HPDE6-E6E7 (cell line): ENCODE results near the gene GABRB3.

Source experiments
- DNase-seq: peaks from one replicate; pipeline ENCODE4 v3.0.0; 2011; ENCODE audit warnings: missing footprints; ENCODE audit errors: extremely low spot score

The GABRB3 gene

DNA sequence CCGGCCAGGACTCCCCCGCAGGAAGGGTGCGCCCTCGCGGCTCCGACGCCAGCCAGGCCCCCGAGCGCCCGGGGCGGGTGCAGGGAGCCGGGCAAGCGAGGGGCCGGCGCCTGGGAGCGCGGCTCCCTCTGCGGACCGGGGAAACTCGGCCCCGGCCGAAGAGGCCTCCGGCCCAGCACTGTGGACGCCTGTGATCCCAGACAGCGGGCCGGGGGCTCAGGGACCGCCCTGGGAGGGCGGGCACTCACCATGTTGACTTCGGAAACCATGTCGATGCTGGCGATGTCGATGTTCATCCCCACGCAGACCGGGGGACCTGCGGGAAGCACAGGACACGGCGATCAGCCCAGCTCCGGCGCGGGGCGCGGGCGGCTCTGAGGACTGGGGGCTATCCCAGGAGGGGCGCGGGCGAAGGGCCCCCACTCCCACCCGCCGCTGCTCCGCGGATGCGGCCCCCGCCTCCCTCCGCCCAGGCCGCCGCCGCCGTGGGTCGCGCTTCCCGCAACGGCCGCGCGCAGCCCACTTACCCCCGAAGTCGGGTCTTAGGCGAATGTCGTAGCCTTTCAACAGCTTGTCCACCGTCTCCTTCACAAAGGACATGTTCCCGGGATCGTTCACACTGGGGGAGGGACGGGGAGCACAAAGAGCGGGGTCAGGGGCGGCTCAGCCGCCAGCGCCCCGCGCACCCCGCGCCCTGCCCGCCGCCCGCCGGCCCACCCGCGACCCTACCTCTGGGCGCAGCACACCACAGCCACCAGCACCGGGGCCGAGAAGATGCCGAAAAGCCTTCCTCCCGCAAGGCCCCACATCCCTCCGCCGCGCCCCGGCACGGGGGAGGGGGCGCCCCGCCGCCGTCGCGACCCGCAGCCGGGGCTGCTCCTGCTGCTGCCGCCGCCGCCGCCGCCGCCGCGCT, at the start of gene GABRB3:
TSS of gene GABRB3 (minus strand) at position 913 of the 913 bp plus-strand sequence.
- DNase-seq = no peak

GRCh38 chr15:26807517-26808427, 34.9 kb upstream of the GABRB3 start:
- no peak for DNase-seq

DNA sequence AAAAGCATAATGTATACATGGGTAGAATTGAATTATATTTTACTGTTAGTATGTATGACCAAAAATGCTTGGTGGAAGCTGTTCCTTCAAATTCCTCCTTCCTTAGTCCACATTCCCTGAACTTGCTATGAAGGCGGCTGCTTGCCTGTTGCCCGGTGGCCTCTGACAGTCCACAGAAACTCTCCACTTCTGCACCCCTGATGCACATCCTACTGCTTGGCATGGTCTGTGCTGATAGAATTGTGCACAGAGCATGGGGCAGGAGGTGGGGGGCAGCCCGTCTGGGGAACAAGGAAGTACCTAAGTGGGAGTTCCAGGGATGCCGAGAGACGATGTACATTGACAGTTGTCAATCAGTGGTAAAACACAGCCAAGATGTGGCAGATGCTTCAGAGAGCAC, 33.7 kb upstream of the GABRB3 start:
- DNase-seq = no peak

DNA sequence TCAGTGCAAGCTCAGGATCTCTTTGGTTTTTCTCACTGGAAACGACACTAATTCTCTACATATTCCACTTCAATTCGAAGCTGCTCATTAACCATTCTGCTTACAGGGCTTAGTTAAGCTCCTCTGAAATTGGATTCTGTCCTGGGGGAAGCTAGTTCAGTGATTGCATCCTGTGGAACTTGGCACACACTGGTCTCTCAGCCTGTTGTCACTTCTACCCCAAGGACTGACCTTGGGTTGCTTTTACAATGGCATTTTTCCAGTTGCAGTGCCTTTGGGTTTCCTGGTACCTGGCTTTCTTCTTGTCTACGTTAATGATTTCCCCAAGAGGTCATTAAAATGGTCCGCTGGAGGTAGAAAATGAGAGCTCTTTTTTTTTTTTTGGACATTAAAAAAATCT, 33.3 kb upstream of the GABRB3 start:
- DNase-seq = no peak

GRCh38 chr15:26805470-26805869, 32.6 kb upstream of the GABRB3 start:
- DNase-seq = no peak

GRCh38 chr15:26804063-26804804, 31.4 kb upstream of the GABRB3 start:
- DNase-seq = no peak

- no peak for DNase-seq
Observed at GRCh38 chr15:26790118-26790517, 17.3 kb upstream of the GABRB3 start.

DNA sequence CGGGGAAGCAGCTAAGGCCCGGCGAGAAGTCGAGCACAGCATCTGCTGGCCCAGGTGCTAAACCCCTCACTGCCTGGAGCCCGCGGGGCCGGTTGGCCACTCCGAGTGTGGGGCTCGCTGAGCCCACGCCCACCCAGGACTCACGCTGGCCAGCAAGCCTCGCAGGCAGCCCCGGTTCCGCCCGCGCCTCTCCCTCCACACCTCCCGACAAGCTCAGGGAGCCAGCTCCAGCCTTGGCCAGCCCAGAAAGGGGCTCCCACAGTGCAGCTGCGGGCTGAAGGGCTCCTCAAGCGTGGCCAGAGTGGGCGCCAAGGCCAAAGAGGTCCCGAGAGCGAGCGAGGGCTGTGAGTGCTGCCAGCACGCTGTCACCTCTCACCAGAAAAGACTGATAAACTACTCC, 8.9 kb upstream of the GABRB3 start:
- DNase-seq = no peak

DNA sequence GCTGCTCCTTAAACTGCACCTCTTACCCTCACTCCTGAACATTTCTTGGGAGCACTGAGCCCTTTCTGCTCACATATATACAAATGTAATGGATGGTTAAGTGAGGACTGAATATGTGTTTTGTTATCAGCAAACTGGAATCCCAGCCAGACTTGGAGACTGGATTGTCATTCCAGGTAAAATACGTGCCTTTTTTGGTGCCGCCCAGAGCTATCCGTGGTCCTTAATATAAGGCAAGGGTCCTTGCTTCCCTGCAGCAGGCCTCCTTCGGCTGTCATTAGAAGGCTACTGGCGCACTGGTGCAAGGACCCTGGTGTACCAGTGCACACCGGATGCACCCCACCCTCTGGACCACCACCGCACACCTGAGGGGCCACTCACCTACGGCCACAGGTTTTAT, 1.1 kb upstream of the GABRB3 start:
- DNase-seq = no peak

- no peak for DNase-seq
Observed at GRCh38 chr15:26773067-26773877, 406 bp upstream of the GABRB3 start.

GRCh38 chr15:26771578-26772153, 1.2 kb downstream of the GABRB3 start:
- no peak for DNase-seq

- DNase-seq = no peak
Observed at GRCh38 chr15:26771168-26771567, 1.7 kb downstream of the GABRB3 start.

- DNase-seq = no peak
Observed at GRCh38 chr15:26767169-26767670, 5.6 kb downstream of the GABRB3 start.

DNA sequence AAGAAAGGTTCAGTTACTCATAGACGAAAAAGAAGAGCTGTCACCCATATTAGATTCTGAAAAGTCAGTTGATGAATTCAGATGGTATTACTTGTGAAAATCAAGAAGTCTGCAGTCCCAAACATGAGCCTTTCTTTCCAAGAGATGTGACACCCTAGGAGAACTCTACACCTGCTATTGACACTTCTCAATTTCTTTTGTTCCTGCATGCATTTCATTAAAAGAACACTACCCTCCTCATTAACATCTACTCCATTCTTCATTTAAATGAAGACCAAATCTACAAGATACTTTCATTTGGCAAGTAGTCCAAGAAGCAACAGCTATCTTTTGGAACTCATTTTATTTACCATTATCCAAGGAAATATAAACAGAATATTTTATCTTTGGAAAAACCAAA, 6.6 kb downstream of the GABRB3 start:
- DNase-seq = no peak

DNA sequence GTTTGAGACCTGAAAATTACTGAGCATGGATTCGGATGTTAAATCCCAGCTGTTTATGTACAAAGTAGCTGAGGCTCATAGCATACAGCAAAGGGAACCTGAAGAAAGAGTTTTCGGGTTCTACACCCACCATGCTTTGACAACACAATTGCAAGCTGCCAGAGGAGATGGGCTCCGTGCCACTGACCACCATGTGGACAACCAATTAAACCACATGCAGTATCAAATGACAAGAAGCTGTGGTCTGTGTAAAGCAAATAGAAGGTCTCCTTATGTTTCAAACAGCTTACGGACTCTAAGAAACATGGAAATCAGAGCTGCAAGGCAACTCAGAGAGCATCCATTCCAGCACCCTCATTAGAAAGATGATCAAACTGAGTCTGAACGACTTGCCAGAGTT, 12.9 kb downstream of the GABRB3 start:
- no peak for DNase-seq

- DNase-seq = no peak
Observed at GRCh38 chr15:26758079-26758478, 14.8 kb downstream of the GABRB3 start.

- no peak for DNase-seq
Observed at GRCh38 chr15:26757141-26757540, 15.7 kb downstream of the GABRB3 start.

DNA sequence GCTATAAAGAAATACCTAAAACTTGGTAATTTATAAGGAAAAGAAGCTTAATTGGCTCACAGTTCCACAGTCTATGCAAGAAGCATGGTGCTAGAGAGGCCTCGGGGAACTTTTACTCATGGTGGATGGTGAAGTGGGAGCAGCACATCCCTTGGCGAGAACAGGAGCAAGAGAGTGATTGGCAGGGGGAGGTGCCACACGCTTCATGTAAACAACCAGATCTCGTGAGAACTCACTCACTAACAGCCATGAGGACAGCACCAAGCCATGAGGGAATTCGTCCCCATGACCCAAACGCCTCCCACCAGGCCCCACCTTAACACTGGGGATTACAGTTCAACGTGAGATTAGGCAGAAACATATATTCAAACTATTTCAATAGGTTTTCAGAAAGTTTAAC, 28.0 kb downstream of the GABRB3 start:
- no peak for DNase-seq

GRCh38 chr15:26739791-26740190, 33.1 kb downstream of the GABRB3 start:
- no peak for DNase-seq

GRCh38 chr15:26738996-26739395, 33.9 kb downstream of the GABRB3 start:
- no peak for DNase-seq
